Natural killer cell (primary cell): ENCODE measurements around the gene MINDY3. TPM values are rescaled to one million over a fixed set of nuclear protein-coding genes. Genes with fewer than 3 reads are reported as not detected.

Experiments used
- ATAC-seq, 3 donors: fragments of 150-1000 bp in 2 of 3; fragments of 200-7000 bp in 1 of 3; cut with Tn5 transposase; 1 replicate in 1 of 3; 2 replicates in 2 of 3; pipeline ENCODE4 v1.10.0; 2021; ENCODE audit warnings: mild to moderate bottlenecking in 2 of 3, moderate library complexity in 2 of 3
- DNase-seq, 2 donors: peaks; one replicate each; pipeline versions ENCODE4 v3.0.0 to v3.0.0-alpha.2; 2013 to 2021; ENCODE audit warnings: mixed read lengths in 1 of 2
- H3K27ac ChIP-seq: one replicate; pipeline ENCODE4 v1.5.1; 2013; ENCODE audit warnings: mild to moderate bottlenecking, low read length
- H3K27me3 ChIP-seq: one replicate; pipeline ENCODE4 v1.6.1; 2013; ENCODE audit warnings: low read length; ENCODE audit not compliant: control insufficient read depth, insufficient read depth
- H3K36me3 ChIP-seq: one replicate; pipeline ENCODE4 v1.6.1; 2013; ENCODE audit warnings: low read length; ENCODE audit not compliant: control insufficient read depth, insufficient read depth
- H3K4me1 ChIP-seq: one replicate; pipeline ENCODE4 v1.6.1; 2013; ENCODE audit warnings: low read length; ENCODE audit not compliant: control insufficient read depth, insufficient read depth
- H3K4me3 ChIP-seq: one replicate; pipeline ENCODE4 v1.5.1; 2013; ENCODE audit warnings: low read length
- H3K9me3 ChIP-seq: one replicate; pipeline ENCODE4 v1.6.1; 2013; ENCODE audit warnings: low read length; ENCODE audit not compliant: control insufficient read depth, insufficient read depth
- H3K27ac Mint-ChIP-seq, 2 donors: one replicate each; pipeline ENCODE4 v1.8.0; 2022; ENCODE audit warnings: mild to moderate bottlenecking in 2 of 2, mixed read lengths in 2 of 2, moderate library complexity in 1 of 2
- H3K27me3 Mint-ChIP-seq, 2 donors: one replicate each; pipeline ENCODE4 v1.8.0; 2022; ENCODE audit warnings: low read depth in 2 of 2, mixed read lengths in 2 of 2
- H3K36me3 Mint-ChIP-seq: one replicate; pipeline ENCODE4 v1.8.0; 2022; ENCODE audit warnings: mixed read lengths
- H3K4me1 Mint-ChIP-seq, 2 donors: one replicate each; pipeline ENCODE4 v1.8.0; 2022; ENCODE audit warnings: mixed read lengths in 2 of 2
- H3K4me3 Mint-ChIP-seq: one replicate; pipeline ENCODE4 v1.8.0; 2022; ENCODE audit warnings: mild to moderate bottlenecking, moderate library complexity, mixed read lengths
- H3K9me3 Mint-ChIP-seq, 2 donors: one replicate each; pipeline ENCODE4 v1.8.0; 2022; ENCODE audit warnings: mixed read lengths in 2 of 2
- CTCF ChIP-seq: fragments of 200-600 bp; IDR thresholded peaks from one replicate; pipeline ENCODE4 v1.8.0; 2022; ENCODE audit warnings: antibody characterized with exemption
- WGBS: methylation state at CpG from one replicate; pipeline ENCODE4 v1.1.7; 2013; ENCODE audit warnings: missing lambda C conversion rate; ENCODE audit not compliant: insufficient coverage; 5-methylcytosine and 5-hydroxymethylcytosine counted together
- intact Hi-C: fragments of 100-400 bp; cut with micrococcal nuclease; formaldehyde crosslinking; loops from one replicate; pipeline ENCODE4 v1.14.2; 2022
- total RNA-seq, 4 donors: library from RNA; stranded (reverse); fragments of 120-200 nt in 1 of 4; gene quantifications; one replicate each; pipeline versions ENCODE4 v1.2.3 to v1.2.4, GENCODE V29; 2013 to 2022

Gene MINDY3
- total RNA-seq, 3 donors from 2014 or later (not counting 1 experiment from before 2014, with no cell fraction given), result 48.8 to 57.3 (median 53.3) TPM

GRCh38 chr10:15796098-15796759 is 64.1 kb downstream of the MINDY3 start:
- no peak for DNase-seq
- Histone ChIP-seq H3K4me1 (no peaks in the 10 kb centered on the region), H3K4me3 (no peak overlapping the region), H3K27me3 (no peaks in the 10 kb centered on the region), H3K27ac (no peak overlapping the region), H3K9me3 (no peaks in the 10 kb centered on the region), H3K36me3 (peaks cover 39% of the 10 kb centered on the region)
- no peak for ATAC-seq
- Mint-ChIP-seq H3K27me3 (no peaks in the 10 kb centered on the region), H3K9me3 (no peaks in the 10 kb centered on the region), H3K4me3 (no peak overlapping the region), H3K4me1 (peaks cover 12 to 23% of the 10 kb centered on the region in 2 donors), H3K27ac (no peak overlapping the region), H3K36me3 (peaks cover 21% of the 10 kb centered on the region)
- intact Hi-C loops, result no loop called here
- TF ChIP-seq CTCF, result no peak
- 93% methylated on average over 3 of the region's 5 CpGs for WGBS

- Histone ChIP-seq H3K27me3 (no peaks in the 10 kb centered on the region), H3K4me3 (no peak overlapping the region), H3K36me3 (peaks cover 37% of the 10 kb centered on the region), H3K4me1 (no peaks in the 10 kb centered on the region), H3K27ac (no peak overlapping the region), H3K9me3 (no peaks in the 10 kb centered on the region)
- no peaks in the 10 kb centered on the region for H3K9me3 Mint-ChIP-seq
- H3K4me1 Mint-ChIP-seq, result peaks cover 7 to 18% of the 10 kb centered on the region in 2 donors
- WGBS, result 100% methylated on average over 3 of the region's 7 CpGs
- no peak for ATAC-seq
- no peak overlapping the region for H3K27ac Mint-ChIP-seq
- no peak overlapping the region for H3K4me3 Mint-ChIP-seq
- no peak for DNase-seq
- no peaks in the 10 kb centered on the region for H3K27me3 Mint-ChIP-seq
- intact Hi-C loops, result no loop called here
- peaks cover 12% of the 10 kb centered on the region for H3K36me3 Mint-ChIP-seq
- no peak for TF ChIP-seq CTCF
Observed at GRCh38 chr10:15795036-15795792, 65.1 kb downstream of the MINDY3 start.

- H3K27ac ChIP-seq, result no peak overlapping the region
- H3K4me3 Mint-ChIP-seq, result no peak overlapping the region
- no peak for DNase-seq
- H3K4me3 ChIP-seq, result no peak overlapping the region
- H3K27me3 ChIP-seq, result no peaks in the 10 kb centered on the region
- no peaks in the 10 kb centered on the region for H3K9me3 Mint-ChIP-seq
- peaks cover 12% of the 10 kb centered on the region for H3K36me3 Mint-ChIP-seq
- no peak for TF ChIP-seq CTCF
- intact Hi-C loops, result no loop called here
- peaks cover 40% of the 10 kb centered on the region for H3K36me3 ChIP-seq
- H3K27me3 Mint-ChIP-seq, result no peaks in the 10 kb centered on the region
- H3K4me1 ChIP-seq, result no peaks in the 10 kb centered on the region
- peaks cover 6 to 17% of the 10 kb centered on the region in 2 donors for H3K4me1 Mint-ChIP-seq
- H3K9me3 ChIP-seq, result no peaks in the 10 kb centered on the region
- H3K27ac Mint-ChIP-seq, result no peak overlapping the region
- ATAC-seq, result no peak
Observed at GRCh38 chr10:15794569-15794968, 65.7 kb downstream of the MINDY3 start.
